SKM-1 treated with dmso at 0.1 percent for 144 hours (cell line): Measurements from ENCODE around the gene SLC4A2.
A peak's percentile ranks its signal among the peaks of the same experiment; 100 is the strongest.

Experiments used
- DNase-seq: peaks from one replicate; lab custom pipeline; 2025; ENCODE audit not compliant: unreplicated experiment; lab: John Stamatoyannopoulos, UW

SLC4A2 gene

DNA sequence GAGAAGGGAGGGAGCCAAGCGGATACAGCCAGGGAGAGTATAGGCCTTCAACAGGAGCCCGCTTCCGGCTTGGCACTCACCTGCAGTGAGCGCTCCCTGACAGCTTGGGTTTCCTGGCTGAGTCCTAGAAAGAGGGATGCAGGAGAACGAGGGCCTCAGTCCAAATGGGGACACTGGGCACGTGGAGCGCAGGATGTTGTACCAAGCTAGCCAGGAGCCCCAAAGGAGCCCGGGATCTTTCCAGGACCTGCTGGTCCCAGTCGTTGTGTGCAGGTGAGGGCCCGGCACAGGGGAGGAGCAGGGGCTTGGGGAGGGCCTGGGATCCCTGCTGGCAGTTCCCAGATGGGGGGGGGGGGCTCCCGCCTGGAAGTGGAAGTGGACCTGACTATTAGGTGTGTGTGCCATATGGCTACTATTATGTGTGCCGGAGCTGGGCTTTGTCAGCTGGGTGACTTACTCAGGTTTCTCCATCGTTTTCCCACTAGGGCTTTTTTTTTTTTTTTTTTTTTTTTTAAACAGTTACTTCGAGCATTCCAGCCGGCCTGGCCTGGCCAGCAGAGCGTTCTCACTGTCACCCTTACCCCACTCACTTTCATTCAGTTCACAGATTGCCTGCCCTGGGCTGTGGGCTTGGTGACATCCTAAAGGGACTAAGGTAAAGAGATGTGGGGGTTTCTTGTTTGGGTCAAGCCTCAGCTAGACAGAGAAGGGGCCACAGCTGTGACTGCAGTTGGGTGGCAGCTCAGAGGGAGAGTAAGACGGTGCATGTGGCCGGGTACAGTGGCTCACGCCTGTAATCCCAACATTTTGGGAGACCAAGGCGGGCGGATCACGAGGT lies 30.7 kb downstream of the SLC4A2 start:
- no peak for DNase-seq

DNA sequence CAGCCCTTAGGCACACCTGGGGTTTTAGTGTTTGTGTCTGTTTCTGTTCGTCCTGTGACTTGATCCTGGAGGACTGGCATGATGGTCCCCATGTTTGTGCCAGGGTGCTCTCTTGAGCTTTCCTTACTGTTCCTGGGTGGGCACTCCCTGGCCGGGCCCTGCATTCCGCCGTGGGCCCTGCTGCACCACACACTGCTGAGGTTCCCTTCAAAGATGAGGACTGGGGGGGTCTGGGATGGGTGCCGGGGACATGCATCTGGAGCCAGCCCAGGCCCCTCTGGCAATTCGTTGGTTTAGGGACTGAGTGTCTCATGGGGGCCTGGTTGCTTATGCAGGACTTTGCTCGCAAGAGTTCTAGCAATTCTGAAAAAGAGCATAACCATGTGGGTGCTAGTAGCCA lies 31.6 kb downstream of the SLC4A2 start:
- no peak for DNase-seq

DNA sequence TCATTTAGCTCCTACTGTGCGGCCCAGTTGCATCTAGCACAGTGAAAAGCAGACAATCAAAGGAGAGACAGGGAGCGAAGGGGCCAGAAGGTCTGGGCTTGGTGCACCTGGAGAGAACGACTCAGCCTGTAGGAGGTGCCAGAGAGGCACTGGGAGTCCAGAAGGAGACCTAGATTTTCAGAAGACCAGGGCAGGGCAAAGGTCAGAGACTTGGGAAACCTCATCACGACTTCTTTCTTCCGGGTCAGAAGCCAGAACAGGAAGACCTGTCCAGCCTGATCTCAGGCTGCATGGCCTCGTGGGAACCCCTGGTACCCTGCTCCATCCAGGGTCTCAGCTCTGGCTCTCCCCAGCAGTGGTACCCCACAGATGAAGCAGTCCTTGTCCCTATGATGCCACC lies 32.0 kb downstream of the SLC4A2 start:
- peak; percentile 3 for DNase-seq

DNA sequence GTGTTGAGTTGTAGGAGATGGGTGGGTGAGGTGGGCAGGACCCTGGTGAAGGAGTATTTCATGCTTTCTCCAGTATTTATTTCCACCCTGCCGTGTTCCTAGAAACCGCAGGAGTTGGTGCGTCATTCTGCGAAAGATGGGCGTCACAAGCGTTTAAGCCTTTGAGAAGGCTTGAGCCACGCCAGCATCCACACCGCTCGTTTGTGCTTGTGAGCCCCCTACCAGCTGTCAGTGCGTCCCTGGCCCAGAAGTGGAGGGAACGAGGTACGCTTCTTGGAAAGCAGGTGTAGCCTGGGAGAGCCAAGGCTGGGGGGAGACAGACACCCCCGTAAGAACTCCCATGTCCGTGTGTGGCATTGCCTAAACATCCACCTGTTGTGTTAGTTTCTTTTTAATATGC lies 32.6 kb downstream of the SLC4A2 start:
- DNase-seq = no peak

DNA sequence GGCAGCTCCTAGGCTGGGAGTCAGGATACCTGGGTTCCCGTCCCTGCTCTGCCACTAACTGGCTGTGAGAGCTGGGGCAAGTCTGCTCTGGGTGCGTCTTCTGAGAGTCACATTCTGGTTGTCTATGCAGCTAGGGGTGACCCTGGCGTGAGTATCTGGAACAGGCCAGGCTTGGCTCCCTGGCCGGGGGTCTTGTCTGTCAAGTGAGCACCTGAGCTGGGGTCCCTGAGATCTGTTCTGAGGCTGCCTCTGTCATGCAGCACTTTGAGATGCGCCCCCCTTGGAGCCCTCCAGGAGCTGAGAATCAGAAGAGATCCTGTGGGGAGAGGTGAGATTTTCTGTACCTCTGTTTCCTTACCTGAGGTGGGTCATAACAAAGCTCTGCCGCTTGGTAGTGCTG lies 34.4 kb downstream of the SLC4A2 start:
- no peak for DNase-seq

DNA sequence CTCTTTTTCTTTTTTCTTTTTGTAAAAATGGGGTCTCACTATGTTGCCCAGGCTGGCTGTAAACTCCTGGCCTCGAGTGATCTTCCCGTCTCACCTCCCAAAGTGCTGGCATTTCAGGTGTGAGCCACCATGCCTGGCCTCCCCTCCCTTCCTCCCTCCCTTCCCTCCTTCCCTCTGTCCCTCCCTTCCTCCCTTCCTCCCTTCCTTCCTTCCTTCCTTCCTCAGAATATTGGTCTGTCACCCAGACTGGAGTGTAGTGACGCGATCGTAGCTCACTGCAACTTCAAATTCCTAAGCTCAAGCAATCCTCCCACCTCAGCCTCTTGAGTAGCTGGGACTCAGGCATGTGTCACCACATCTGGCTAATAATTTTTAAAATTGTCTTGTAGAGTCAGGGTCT lies 35.3 kb downstream of the SLC4A2 start:
- DNase-seq = no peak

DNA sequence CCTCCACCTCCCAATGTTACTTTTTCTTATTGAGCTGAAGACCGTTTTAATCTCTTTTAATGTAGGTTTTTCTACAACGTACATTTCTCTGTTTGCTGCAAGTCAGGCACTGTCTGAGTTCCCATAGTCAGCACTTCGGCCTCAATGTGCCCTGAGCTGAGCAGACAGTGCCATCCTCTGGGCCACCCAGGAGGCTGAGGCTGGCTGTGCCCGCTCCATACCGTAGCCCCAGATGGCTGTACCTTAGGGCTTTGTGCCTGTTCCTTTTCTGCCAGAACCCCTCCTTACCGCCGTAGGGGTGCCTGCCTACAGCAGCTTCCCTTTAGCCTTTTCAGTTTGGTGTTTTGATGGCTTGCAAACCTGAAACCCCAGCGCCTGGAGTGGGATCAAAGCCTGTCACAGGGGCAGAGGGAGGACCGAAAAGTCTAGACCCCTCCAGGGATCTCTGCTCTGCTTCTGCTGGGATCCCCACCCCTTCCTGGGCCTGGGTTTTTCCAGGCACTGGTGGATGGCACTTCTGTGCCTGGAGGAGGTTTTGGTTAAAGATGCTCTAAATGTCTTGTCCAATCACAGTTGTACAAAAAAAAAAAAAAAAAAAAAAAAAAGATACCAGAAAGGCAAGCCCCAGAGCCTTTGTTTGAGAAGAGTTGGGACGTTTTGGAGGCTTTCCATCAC lies 35.9 kb downstream of the SLC4A2 start:
- no peak for DNase-seq

DNA sequence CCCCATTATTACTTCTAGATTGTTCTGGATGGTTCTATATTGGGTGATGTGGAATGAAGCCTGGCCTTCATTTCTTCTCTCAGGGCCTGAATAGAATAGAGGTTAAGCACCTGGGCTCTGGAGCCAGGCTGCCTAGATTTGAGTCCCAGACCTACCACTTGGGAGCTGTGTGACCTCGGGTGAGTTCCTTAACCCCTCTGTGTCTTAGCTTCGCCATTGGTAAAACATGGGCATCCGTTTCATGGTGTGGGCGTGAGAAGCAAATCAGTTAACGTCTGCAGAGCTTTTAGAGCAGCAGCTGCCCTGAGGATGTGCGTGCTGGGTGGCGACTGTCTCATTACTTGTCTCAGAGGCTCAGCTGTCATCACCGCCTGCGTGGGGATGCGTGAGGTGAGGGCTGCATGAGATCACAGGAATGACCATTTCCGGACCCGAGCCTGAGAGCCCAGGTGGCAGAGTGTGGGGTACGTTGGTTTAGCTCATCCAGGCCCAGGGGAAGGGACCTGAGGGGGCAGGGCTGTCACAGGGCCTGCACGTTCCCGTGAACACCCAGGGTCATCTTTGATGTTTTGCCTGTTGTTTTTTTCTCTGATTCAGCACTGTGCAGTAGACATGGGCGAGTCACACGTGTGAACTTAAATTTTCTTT lies 36.6 kb downstream of the SLC4A2 start:
- no peak for DNase-seq

DNA sequence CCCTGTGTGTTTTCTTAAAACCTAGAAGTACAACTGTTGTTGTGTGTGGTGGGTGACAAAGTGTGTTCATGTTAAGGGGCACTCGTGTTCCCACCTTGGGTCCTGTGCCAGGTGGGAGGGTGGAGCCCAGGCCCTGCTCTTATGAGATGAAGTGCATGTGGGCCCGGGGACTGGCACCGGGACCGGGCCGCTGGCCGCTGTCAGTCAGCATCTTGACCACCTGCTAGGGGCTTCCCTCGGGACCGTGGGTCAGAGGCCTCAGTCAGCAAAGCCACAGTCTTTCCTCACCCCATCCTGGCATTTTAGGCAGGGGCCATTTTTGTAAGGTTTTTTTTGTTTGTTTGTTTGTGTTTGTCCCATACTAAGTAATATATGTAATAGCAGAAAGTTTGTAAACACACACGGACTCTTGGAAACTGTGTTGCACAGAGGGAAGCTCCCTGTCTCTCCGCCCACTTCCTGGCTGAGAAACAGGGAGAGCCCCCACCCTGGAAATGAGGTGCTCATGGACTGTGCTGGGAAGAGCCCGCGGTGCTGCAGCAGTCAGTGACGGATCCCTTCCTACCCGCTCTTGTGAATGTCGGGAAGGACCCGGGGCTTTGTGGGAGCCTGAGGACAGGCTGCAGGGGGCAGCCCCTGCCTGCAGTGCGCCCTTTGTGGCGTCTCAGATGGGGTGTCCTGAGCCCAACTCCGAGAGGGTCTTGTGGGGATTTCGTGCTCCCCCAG lies 40.3 kb downstream of the SLC4A2 start:
- no peak for DNase-seq

DNA sequence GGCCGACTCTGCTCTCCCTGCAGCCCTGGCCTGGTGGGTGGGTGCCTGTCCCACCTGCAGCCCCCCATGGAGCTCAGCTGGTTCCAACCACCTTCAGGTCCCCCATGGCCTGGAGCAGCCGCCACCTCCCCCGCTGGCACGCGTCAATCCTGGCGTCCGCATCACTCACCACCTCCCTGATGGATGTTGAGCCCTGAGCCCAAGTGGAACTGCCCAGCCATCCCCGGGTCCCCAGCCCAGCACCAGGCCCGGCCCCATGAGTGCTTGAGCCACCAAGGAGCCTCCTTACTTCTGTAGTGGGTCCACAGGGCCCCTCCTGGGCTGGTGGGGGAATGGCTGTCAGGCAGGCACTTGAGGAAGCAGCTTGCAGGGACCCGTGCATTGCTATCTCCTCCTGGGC lies 41.5 kb downstream of the SLC4A2 start:
- no peak for DNase-seq

DNA sequence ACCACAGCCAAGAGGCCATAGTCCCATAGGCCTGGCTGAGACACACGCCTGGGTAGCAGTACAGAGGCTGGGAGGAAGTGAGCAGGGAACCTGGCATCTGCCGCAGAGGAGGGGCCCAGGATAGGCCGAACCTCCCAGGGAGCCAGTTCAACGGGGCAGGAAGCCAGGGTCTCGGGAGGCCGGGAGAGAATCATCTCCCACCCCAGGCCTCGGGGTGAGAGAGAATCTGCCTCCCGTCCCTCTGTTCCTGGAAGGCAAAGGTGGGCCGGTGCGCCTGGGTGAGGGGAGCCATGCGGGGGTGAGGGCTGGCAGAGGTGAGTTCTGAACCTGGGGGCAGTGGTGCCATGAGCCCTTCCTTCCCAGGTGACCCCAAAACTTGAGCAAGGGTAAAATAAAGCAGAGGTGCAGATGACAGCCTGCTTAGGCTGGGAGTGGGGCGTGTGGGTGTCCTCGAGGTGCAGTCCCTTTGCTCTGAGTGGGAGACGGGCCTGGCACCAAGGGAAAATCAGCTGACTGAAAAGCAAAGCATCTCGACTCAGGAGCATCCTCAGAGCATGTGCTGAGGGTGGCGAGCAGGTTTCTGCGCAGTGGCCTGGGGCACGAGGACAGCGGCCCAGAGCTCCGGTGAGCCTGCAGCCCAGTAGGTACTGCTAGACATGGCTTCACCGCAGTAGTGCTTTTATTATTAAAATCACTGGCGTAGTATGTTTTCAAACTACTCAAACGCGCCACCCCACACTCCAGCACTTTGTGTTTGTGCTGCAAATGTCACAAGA lies 42.4 kb downstream of the SLC4A2 start:
- DNase-seq = no peak

DNA sequence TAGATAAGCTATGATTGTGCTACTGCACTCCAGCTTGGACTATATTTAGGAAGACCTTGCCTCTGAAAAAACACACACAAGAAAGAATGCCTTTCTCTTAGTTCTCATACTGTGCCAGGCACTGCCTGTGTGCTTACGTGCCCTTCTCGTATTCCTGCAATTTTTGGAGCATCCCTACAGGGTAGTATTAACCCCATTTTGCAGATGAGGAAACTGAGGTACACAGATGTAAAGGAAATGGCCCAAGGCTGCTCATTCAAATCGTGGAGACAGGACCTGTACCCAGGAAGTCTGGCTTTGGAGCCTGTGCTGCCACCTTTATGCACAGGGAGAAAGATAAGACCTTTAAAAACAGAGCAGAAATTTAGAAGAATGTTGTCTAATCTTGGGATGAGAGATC lies 43.6 kb downstream of the SLC4A2 start:
- no peak for DNase-seq

DNA sequence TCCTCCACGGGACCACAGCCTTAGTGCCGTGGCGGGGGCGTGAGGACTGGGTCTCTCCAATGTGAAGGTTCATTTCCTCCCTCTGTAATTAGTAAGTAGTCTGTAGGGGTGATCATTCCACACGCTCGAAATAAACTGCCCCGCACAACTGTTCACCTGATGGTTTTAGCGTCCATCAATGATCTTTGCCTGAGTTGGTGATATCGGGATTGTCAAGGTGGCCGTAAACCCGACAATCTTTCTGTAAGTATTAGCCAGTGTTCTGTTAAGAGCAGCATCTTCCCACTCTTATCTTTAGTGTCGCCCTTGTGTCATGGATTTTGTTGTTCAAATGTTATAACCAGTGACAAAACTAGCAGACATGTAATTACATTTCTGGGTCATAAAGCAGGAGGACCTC lies 44.6 kb downstream of the SLC4A2 start:
- no peak for DNase-seq

DNA sequence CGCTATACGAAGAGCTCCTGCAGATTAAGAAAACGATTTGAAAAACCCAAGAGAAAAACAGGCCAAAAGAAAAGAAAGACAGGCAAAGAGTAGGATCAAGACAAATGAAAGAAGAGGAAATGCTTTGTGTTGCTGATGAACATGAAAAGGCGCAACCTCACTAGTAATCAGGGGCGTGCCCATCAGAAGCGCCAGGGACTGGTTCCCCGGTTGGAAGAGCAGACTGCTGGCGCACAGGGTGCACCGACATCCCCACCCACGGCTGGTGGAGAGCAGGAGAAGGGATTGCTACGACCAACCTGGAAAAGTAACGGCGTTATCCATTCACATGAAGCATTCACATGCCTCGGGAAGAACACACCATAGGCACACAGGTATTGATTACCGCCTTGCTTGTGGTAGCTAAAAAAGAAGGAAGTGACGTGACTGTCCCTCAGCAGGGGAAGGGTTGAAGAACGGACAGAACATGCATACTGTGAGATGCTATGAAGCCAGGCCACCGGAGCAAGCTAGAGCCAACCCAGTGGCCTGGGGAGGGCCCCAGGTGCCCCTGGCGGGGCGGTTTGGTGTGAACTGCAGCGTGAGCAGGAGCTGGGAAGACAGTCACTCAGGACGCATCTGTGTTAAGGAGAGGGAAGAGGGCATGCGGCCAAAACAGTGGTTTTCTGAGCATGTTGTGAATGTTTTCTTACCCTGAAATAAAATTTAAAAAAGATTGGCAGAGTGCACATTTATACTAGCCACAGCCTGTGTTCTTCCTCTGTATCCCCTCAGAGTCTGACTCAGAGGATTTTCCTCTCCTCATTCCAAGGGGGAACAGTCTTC lies 45.2 kb downstream of the SLC4A2 start:
- no peak for DNase-seq

DNA sequence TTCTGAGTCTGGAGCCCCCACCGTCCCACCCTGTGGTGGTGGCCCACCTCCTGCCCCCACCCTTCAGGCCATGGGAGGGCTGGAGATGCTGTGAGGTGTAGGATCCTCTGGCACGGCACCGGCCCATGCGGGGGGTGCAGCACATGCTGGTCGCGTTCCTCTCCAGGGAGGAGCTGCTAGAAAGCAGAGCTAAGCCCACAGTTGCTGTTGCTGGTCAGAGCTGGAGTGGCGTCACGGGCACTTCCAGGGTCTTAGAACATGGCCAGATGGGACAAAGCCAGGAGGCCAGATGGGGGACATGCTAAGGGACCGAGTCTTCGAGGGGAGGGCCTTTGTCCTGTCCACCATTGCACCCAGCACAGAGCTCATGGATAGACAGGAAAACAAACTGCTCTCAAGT lies 48.5 kb downstream of the SLC4A2 start:
- no peak for DNase-seq

DNA sequence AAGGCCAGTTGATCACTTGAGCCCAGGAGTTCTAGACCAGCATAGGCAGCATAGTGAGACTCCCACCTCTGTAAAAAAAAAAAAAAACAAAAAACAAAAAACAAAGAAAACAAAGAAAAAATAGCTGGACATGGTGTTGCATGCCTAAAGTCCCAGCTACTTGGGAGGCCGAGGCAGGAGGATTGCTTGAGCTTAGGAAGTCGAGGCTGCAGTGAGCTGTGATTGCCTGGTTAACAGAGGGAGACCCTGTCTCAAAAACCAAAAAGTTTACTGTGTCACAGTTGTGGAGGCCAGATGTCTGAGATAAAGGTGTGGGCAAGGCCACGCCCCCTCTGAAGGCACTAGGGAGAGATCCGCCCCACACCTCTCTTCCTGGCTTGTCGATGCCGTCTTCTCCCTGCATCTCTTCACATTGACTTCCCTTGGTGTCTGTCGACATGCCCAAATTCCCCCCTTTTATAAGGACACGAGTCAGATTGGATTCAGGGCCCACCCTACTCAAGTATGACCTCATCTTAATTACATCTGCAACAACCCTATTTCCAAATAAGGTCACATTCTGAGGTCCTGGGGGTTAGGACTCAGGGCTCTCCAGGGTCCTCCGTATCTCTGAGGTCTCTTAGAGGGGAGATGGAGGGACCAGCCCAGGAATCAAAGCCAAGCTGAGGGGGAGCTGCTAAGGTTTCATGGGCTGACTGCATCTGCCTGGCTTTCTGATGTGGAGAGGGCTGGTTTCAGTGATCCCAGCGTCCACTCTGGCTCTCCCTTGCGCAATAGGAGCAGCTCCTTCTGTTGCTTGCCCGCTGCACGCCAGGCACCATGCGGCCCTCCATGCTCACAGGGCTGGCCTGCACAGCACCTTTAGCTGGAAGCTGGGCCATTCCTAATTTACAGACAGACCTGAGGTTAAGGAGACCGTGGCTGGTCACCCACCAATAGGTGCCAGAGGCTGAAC lies 50.0 kb downstream of the SLC4A2 start:
- no peak for DNase-seq

DNA sequence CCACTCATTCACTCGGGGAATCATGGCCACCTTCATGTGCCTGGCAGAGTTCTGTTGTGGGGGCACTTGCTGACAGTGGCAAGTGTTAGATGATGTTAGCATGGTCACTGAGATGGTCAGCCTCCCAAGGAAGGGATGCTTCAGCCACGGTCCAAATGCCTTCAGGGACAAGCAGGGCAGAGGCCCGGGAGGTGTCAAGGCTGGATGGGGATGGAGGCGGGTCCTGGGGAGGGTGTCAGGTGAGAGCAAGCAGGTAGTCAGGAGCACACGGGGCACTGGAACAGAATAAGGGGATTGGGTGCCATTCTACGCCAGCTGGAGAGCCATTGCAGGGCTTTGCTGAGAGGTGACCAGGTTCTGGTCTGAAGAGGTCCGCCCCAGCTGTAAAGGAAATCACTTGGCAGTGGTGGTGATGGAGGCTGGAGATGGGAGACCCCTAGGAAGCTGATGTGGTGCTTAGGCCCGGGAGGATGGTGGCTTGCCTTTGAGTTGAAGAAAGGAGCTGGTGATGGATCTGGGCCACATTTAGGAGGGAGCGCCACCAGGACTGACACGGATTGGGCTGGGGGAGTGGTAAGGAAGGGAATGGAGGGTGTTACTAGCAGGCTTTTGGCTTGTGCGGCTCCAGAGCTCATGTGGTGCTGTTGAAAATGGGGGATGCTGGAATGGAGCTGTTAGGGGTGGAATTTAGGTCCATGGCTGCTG lies 51.0 kb downstream of the SLC4A2 start:
- no peak for DNase-seq

DNA sequence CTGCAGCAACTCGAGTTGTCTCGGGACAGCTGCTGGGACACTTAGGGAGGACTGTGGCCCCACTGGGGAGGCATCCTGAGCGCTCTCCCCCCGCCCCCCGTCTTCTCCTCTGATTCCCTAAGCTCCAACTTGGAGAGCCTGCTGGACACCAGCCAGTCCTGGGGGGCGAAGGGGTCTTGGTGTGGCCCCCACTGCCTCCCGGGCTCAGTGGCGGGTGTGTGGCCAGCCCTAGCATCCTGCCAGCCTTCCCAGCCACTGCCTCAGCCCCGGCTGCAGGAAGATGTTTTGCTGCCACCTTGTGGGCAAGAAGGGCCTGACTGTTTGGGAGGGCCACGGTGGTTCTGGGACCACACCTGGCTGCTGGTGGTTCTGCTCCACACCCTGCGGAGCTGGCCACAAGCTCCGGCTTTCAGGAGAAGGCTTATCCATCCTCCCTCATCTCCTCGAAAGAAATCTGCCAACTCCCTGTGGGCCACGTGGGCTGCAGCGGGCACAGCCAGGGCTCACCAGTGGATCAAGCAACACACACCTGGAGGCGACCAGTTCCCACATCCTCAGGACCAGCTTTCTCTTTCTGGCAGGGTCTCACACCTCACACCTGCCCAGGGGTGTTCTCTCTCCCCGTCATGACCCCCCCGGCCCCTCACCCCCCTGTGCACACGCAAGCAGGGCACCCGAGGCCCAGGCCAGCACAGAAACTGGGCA lies 51.7 kb downstream of the SLC4A2 start:
- peak; percentile 9 for DNase-seq
